Transverse colon (tissue), 4 donors: ENCODE measurements around the gene MYLK. TPM values are rescaled to one million over a fixed set of nuclear protein-coding genes. Genes with fewer than 3 reads are reported as not detected.

Experiments
- DNase-seq: peaks from one replicate; pipeline ENCODE4 v3.0.0-alpha.2; 2019
- H3K27ac ChIP-seq, 4 donors: fragments of 200-600 bp; sonication (generic); 2 replicates each; pipeline ENCODE4 v1.5.1; 2016 to 2018; ENCODE audit warnings: inconsistent platforms in 4 of 4
- H3K27me3 ChIP-seq: fragments of 200-600 bp; sonication (generic); 2 replicates; pipeline ENCODE4 v1.5.1; 2017; ENCODE audit warnings: inconsistent platforms
- H3K36me3 ChIP-seq, 4 donors: fragments of 200-600 bp; sonication (generic); 2 replicates each; pipeline ENCODE4 v1.5.1; 2017 to 2019; ENCODE audit warnings: inconsistent platforms in 4 of 4
- H3K4me1 ChIP-seq, 4 donors: fragments of 200-600 bp; sonication (generic); 2 replicates each; pipeline ENCODE4 v1.5.1; 2017 to 2020; ENCODE audit warnings: inconsistent platforms in 4 of 4
- H3K4me3 ChIP-seq, 4 donors: fragments of 200-600 bp; sonication (generic); 1 replicate in 1 of 4; 2 replicates in 3 of 4; pipeline versions ENCODE4 v1.5.1 to v1.6.1; 2017 to 2019; ENCODE audit warnings: inconsistent platforms in 4 of 4
- H3K9me3 ChIP-seq, 2 donors: fragments of 200-600 bp; sonication (generic); 2 replicates each; pipeline ENCODE4 v1.5.1; 2017 to 2019; ENCODE audit warnings: inconsistent platforms in 2 of 2
- CTCF ChIP-seq, 5 experiments: fragments of 200-600 bp in 3 of 5; fragments of 450-650 bp in 2 of 5; sonication (generic) in 3 of 5; IDR thresholded peaks; 1 replicate in 2 of 5; 2 replicates in 3 of 5; pipeline ENCODE4 v1.5.1; 2016 to 2017; ENCODE audit warnings: antibody characterized with exemption in 5 of 5, inconsistent platforms in 3 of 5, mild to moderate bottlenecking in 2 of 5, moderate library complexity in 1 of 5
- EP300 ChIP-seq: sonication (generic); formaldehyde crosslinking; IDR thresholded peaks from one replicate; pipeline ENCODE4 v1.6.1; 2017; ENCODE audit warnings: antibody characterized with exemption, low read depth
- POLR2A ChIP-seq: fragments of 450-650 bp; IDR thresholded peaks from one replicate; pipeline ENCODE4 v1.6.1; 2016; ENCODE audit warnings: antibody characterized with exemption, mild to moderate bottlenecking, moderate library complexity
- POLR2AphosphoS5 ChIP-seq, 3 donors: sonication (generic); formaldehyde crosslinking; IDR thresholded peaks; one replicate each; pipeline ENCODE4 v1.6.1; 2016; ENCODE audit warnings: antibody characterized with exemption in 3 of 3
- WGBS, 2 donors: methylation state at CpG; one replicate each; pipeline ENCODE4 v1.1.5; 2018; ENCODE audit warnings: low coverage in 1 of 2; 5-methylcytosine and 5-hydroxymethylcytosine counted together
- in situ Hi-C, 4 donors: fragments of 200-750 bp; cut with MboI; loops; one replicate each; pipeline versions ENCODE4 v1.15.0 to v1.15.1; 2017; ENCODE audit warnings: low sequenced_read_pairs in 3 of 4, low pct_ligation_motif_present in 1 of 4, low pct_unique_long_range_greater_than_20kb in 1 of 4
- intact Hi-C: fragments of 100-400 bp; cut with DNase I; formaldehyde crosslinking; loops from one replicate; pipeline ENCODE4 v1.15.1; 2023; ENCODE audit warnings: low total_unique reads
- total RNA-seq, 4 donors: library from RNA; depleted of rRNA; stranded (reverse); fragments of >200 nt; gene quantifications; one replicate each; pipeline ENCODE4 v1.1.0, GENCODE V29; 2016

Gene MYLK
- total RNA-seq, 4 donors from 2014 or later = 230 to 527 (median 349) TPM

GRCh38 chr3:123642957-123643330 lies 241.2 kb downstream of the MYLK start:
- peaks cover 0 to 11% (median 5%) of the 10 kb centered on the region in 4 donors for H3K4me1 ChIP-seq
- no peaks in the 10 kb centered on the region for H3K36me3 ChIP-seq
- TF ChIP-seq EP300 (no peak), CTCF (IDR thresholded peaks at IDR 0.05) (no peak), POLR2AphosphoS5 (IDR thresholded peaks at IDR 0.05) (no peak), POLR2A (no peak)
- peak overlapping the region; percentile 3 to 81 (median 64) for H3K27ac ChIP-seq
- 86 to 93% methylated on average over 3 to 4 of the region's 4 CpGs for WGBS, 2 donors
- intact Hi-C loops (loop anchor here (5.0 kb wide), 1 partner anchor 79 kb away; no protein-coding TSS in a partner anchor), in situ Hi-C loops (loop anchor here in 1 of 4 donors (10.0 kb wide), 1 partner anchor 72 kb away; no protein-coding TSS in a partner anchor)
- no peak overlapping the region for H3K4me3 ChIP-seq
- no peaks in the 10 kb centered on the region for H3K27me3 ChIP-seq
- DNase-seq = no peak
- H3K9me3 ChIP-seq = no peaks in the 10 kb centered on the region

GRCh38 chr3:123642182-123642956 lies 241.8 kb downstream of the MYLK start:
- DNase-seq = peak; percentile 84
- peaks cover 0 to 11% (median 5%) of the 10 kb centered on the region in 4 donors for H3K4me1 ChIP-seq
- intact Hi-C loops = loop anchor here (5.0 kb wide), 1 partner anchor 80 kb away; no protein-coding TSS in a partner anchor

GRCh38 chr3:123641505-123641904 lies 242.6 kb downstream of the MYLK start:
- no peak for DNase-seq
- H3K36me3 ChIP-seq = peaks cover 0 to 4% (median 0%) of the 10 kb centered on the region in 4 donors
- no peaks in the 10 kb centered on the region for H3K9me3 ChIP-seq
- peaks cover 1 to 11% (median 6%) of the 10 kb centered on the region in 4 donors for H3K4me1 ChIP-seq
- no peak overlapping the region for H3K4me3 ChIP-seq
- TF ChIP-seq EP300 = no peak
- TF ChIP-seq POLR2AphosphoS5 (IDR thresholded peaks at IDR 0.05) = no peak
- TF ChIP-seq CTCF (IDR thresholded peaks at IDR 0.05) = no peak
- TF ChIP-seq POLR2A = no peak
- 62 to 67% methylated on average over 2 to 4 of the region's 4 CpGs for WGBS, 2 donors
- in situ Hi-C loops (loop anchor here in 1 of 4 donors (10.0 kb wide), 1 partner anchor 73 kb away; no protein-coding TSS in a partner anchor), intact Hi-C loops (loop anchor here (5.0 kb wide), 1 partner anchor 81 kb away; no protein-coding TSS in a partner anchor)
- H3K27me3 ChIP-seq = no peaks in the 10 kb centered on the region
- H3K27ac ChIP-seq = peak overlapping the region; percentile 64 to 81 (median 76)

More at GRCh38 chr3:123642182-123642956, 241.8 kb downstream of the MYLK start:
- Histone ChIP-seq H3K9me3 (no peaks in the 10 kb centered on the region), H3K36me3 (no peaks in the 10 kb centered on the region), H3K27me3 (no peaks in the 10 kb centered on the region), H3K4me3 (no peak overlapping the region), H3K27ac (peak overlapping the region; percentile 64 to 81 (median 76))
- WGBS, 2 donors = 24% methylated on average over 3 of the region's 3 CpGs; no CpG with 5 or more reads in 1 of the 2 donors
- TF ChIP-seq POLR2AphosphoS5 (IDR thresholded peaks at IDR 0.05) = peak; percentile 8 to 38 (median 26)
- peak; percentile 74 to 92 (median 80) for TF ChIP-seq CTCF (IDR thresholded peaks at IDR 0.05)
- TF ChIP-seq EP300 = no peak
- no peak for TF ChIP-seq POLR2A
- in situ Hi-C loops = loop anchor here in 1 of 4 donors (10.0 kb wide), 1 partner anchor 72 kb away; no protein-coding TSS in a partner anchor
